Neutrophil (primary cell): ENCODE results near the gene AGAP1.

ENCODE experiments used
- H3K27ac ChIP-seq: fragments of 200-600 bp; sonication (generic); 2 replicates; pipeline ENCODE4 v1.5.1; 2016; ENCODE audit warnings: mild to moderate bottlenecking, moderate library complexity
- H3K27me3 ChIP-seq: fragments of 200-600 bp; sonication (generic); 2 replicates; pipeline ENCODE4 v1.6.0; 2016; ENCODE audit warnings: mild to moderate bottlenecking
- H3K36me3 ChIP-seq: fragments of 200-600 bp; sonication (generic); 2 replicates; pipeline ENCODE4 v1.5.1; 2017
- H3K4me1 ChIP-seq, 2 experiments: fragments of 200-600 bp in 1 of 2; sonication (generic) in 1 of 2; 1 replicate in 1 of 2; 2 replicates in 1 of 2; pipeline versions ENCODE4 v1.5.1 to v1.6.1; 2013 to 2016; ENCODE audit warnings: low read depth in 1 of 2, low read length in 1 of 2, mild to moderate bottlenecking in 1 of 2, moderate library complexity in 1 of 2; ENCODE audit not compliant: control insufficient read depth in 1 of 2, insufficient read depth in 1 of 2
- H3K4me3 ChIP-seq, 2 experiments: fragments of 200-600 bp in 1 of 2; sonication (generic) in 1 of 2; 1 replicate in 1 of 2; 2 replicates in 1 of 2; pipeline ENCODE4 v1.5.1; 2013 to 2016; ENCODE audit warnings: low read depth in 1 of 2, low read length in 1 of 2, mild to moderate bottlenecking in 1 of 2, moderate library complexity in 1 of 2
- H3K9me3 ChIP-seq: fragments of 200-600 bp; sonication (generic); 2 replicates; pipeline ENCODE4 v1.5.1; 2016
- TF ChIP-seq, protein P1 (sequence below): fragments of 200-600 bp; sonication (generic); IDR thresholded peaks from 2 replicates; pipeline ENCODE4 v1.5.1; 2016; ENCODE audit warnings: antibody characterized with exemption

The AGAP1 gene

DNA sequence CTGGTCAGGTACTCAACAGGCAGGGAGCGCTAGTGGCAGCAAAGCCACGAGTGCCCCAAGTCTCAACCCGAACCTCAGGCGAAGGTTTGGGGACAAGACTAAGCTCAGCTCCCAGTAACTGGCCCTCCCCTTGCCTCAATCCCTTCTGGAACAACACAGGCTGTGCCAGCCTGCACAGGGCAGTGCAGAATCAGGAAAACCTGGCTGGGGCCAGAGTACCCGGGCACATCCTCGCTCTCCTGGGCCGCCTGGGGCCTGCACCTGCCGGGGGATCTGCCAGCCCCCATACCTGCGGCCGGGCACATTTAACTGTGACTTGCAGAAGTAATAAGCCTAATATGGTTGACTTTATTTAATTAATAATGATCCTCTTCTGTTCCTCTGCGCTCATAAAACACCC lies 613.7 kb downstream of the AGAP1 start:
- TF ChIP-seq, protein P1, sequence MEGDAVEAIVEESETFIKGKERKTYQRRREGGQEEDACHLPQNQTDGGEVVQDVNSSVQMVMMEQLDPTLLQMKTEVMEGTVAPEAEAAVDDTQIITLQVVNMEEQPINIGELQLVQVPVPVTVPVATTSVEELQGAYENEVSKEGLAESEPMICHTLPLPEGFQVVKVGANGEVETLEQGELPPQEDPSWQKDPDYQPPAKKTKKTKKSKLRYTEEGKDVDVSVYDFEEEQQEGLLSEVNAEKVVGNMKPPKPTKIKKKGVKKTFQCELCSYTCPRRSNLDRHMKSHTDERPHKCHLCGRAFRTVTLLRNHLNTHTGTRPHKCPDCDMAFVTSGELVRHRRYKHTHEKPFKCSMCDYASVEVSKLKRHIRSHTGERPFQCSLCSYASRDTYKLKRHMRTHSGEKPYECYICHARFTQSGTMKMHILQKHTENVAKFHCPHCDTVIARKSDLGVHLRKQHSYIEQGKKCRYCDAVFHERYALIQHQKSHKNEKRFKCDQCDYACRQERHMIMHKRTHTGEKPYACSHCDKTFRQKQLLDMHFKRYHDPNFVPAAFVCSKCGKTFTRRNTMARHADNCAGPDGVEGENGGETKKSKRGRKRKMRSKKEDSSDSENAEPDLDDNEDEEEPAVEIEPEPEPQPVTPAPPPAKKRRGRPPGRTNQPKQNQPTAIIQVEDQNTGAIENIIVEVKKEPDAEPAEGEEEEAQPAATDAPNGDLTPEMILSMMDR: no peak
- Histone ChIP-seq H3K4me1 (no peaks in the 10 kb centered on the region), H3K9me3 (no peaks in the 10 kb centered on the region), H3K27ac (no peak overlapping the region), H3K36me3 (no peaks in the 10 kb centered on the region), H3K4me3 (no peak overlapping the region), H3K27me3 (peaks cover 21% of the 10 kb centered on the region)

DNA sequence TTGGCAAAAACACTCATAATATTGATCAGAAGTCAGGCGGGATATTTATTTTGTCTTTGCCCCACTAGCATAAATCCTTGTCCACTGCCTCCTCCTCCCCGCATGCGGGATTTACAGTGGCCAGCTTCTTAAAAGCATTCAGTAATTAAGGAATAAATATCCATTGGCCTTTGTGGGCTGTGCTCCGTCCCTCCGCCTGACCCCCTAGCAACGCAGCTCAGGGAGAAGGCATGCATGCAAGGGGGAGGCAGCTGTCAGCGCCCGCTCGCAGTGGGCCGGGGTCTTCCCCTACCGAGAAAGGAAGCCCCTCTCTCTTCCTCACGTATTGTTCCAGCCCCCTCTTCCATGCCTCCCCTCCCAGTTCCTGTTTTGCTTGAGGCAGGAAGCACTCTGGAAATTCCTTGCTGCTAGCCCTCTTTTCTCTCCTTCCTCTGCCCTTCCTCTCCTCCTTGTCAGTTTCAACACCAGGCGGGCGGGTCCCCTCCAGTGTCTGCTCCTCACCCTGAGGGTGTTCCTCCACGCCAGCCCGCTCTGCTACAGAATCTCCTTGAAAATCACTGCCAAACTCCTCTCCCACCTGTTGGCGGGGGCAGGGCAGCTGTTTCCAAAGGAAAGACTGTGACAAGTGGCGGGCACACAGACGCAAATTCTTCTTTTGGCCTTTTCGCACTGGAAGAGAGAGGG lies 614.2 kb downstream of the AGAP1 start:
- H3K27ac ChIP-seq: no peak overlapping the region
- TF ChIP-seq, protein P1: no peak

DNA sequence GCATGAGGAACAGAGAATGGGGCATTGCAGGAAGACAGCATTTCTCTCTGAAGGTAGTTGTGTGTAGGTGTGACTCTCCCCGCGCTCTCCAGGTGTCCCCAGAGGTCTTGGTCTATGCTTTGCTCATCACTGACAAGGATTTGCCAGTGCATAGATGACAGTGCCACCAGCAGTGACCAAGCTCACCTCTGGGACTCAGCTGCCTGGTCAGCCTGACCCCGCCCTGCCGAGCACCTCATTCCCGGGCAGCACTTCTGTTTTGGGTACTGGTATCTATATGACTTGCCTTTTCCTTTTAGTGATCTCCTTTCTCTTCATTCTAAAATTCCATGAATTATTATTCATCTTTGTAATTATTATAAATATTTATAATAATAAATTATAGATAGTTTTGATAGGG lies 615.2 kb downstream of the AGAP1 start:
- Histone ChIP-seq H3K4me3 (no peak overlapping the region), H3K9me3 (no peaks in the 10 kb centered on the region), H3K36me3 (no peaks in the 10 kb centered on the region), H3K27ac (no peak overlapping the region), H3K4me1 (no peaks in the 10 kb centered on the region), H3K27me3 (peaks cover 21% of the 10 kb centered on the region)
- TF ChIP-seq, protein P1: no peak

More for the DNA sequence above, 614.2 kb downstream of the AGAP1 start:
- H3K4me1 ChIP-seq: no peaks in the 10 kb centered on the region
- no peaks in the 10 kb centered on the region for H3K36me3 ChIP-seq
- H3K27me3 ChIP-seq: peaks cover 21% of the 10 kb centered on the region
- no peak overlapping the region for H3K4me3 ChIP-seq
- H3K9me3 ChIP-seq: no peaks in the 10 kb centered on the region

DNA sequence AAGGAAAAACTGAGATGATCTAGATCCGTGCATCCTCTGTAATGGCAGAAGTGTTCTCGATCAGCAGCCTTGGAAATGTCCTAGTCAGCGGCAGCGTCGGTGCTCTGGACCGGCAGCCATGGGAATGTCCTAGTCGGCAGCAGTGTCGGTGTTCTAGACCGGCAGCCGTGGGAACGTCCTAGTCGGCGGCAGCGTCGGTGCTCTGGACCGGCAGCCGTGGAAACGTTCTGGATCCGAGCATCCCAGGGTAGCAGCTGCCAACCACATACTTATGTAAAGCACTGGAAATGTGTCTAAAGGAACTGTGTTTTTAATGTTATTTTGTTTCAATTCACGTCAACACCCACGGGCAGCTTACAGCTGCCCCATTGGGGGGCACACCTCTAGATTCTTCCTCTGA lies 615.6 kb downstream of the AGAP1 start:
- no peaks in the 10 kb centered on the region for H3K4me1 ChIP-seq
- peaks cover 21% of the 10 kb centered on the region for H3K27me3 ChIP-seq
- TF ChIP-seq, protein P1: no peak
- H3K9me3 ChIP-seq: no peaks in the 10 kb centered on the region
- no peak overlapping the region for H3K27ac ChIP-seq
- H3K4me3 ChIP-seq: no peak overlapping the region
- H3K36me3 ChIP-seq: no peaks in the 10 kb centered on the region

DNA sequence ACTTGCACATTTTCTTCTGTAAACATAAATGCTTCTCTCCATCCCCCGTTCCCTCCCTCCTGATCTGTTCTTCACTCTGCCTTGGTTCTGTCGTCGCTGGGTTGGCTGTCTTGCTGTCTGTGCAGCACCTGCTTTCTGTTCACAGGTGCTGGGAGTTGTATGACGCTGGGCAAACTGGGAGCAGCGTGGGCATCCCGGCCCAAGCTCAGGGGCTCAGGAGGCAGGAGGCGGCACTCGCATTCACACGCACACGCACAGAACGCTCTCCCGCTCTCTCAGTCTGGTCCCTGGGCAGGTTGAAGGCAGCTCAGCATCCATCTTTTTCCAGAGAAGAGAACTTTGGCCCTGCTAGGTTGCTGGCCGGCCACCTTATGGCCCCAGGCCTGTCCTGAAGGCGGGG lies 618.6 kb downstream of the AGAP1 start:
- H3K27me3 ChIP-seq: peaks cover 22% of the 10 kb centered on the region
- no peaks in the 10 kb centered on the region for H3K9me3 ChIP-seq
- no peak overlapping the region for H3K4me3 ChIP-seq
- no peaks in the 10 kb centered on the region for H3K4me1 ChIP-seq
- no peaks in the 10 kb centered on the region for H3K36me3 ChIP-seq
- H3K27ac ChIP-seq: no peak overlapping the region
- TF ChIP-seq, protein P1: no peak
